Measurements from ENCODE around the gene PELI2.
"Not testable (repeated sequence)": the region's sequence is repeated elsewhere in the genome, so short reads cannot be mapped to it uniquely, and the experiment has no call there.

The PELI2 gene

GRCh38 chr14:56145965-56146364 is 27.8 kb downstream of the PELI2 start:
- peak; percentile 63 for DNase-seq

- DNase-seq = no peak
These were observed 29.2 kb downstream of the PELI2 start for GRCh38 chr14:56147449-56147848.

GRCh38 chr14:56147986-56148901 is 30.0 kb downstream of the PELI2 start:
- DNase-seq = no peak

- DNase-seq = no peak
These were observed 30.9 kb downstream of the PELI2 start for GRCh38 chr14:56149151-56149550.

- no peak for DNase-seq
These were observed 31.8 kb downstream of the PELI2 start for GRCh38 chr14:56149995-56150394.

- DNase-seq = no peak
These were observed 32.6 kb downstream of the PELI2 start for GRCh38 chr14:56150645-56151345.

GRCh38 chr14:56152221-56152620 is 34.0 kb downstream of the PELI2 start:
- DNase-seq = no peak

GRCh38 chr14:56153267-56153666 is 35.1 kb downstream of the PELI2 start:
- DNase-seq = no peak

- no peak for DNase-seq
These were observed 36.1 kb downstream of the PELI2 start for GRCh38 chr14:56154321-56154720.

GRCh38 chr14:56156096-56156495 is 37.9 kb downstream of the PELI2 start:
- DNase-seq = no peak

- DNase-seq = no peak
These were observed 40.9 kb downstream of the PELI2 start for GRCh38 chr14:56159066-56159465.

- DNase-seq = no peak
These were observed 41.9 kb downstream of the PELI2 start for GRCh38 chr14:56160088-56160487.

- no peak for DNase-seq
These were observed 43.4 kb downstream of the PELI2 start for GRCh38 chr14:56161658-56162057.

GRCh38 chr14:56162476-56162875 is 44.3 kb downstream of the PELI2 start:
- no peak for DNase-seq

GRCh38 chr14:56166579-56166978 is 48.4 kb downstream of the PELI2 start:
- DNase-seq = not testable (repeated sequence)

GRCh38 chr14:56168007-56168616 is 49.9 kb downstream of the PELI2 start:
- DNase-seq = no peak

GRCh38 chr14:56170028-56170427 is 51.8 kb downstream of the PELI2 start:
- peak; percentile 58 for DNase-seq

GRCh38 chr14:56170877-56171422 is 52.7 kb downstream of the PELI2 start:
- no peak for DNase-seq

- no peak for DNase-seq
These were observed 53.9 kb downstream of the PELI2 start for GRCh38 chr14:56172074-56172473.

- peak; percentile 63 for DNase-seq
These were observed 54.4 kb downstream of the PELI2 start for GRCh38 chr14:56172571-56172971.

GRCh38 chr14:56173365-56173922 is 55.2 kb downstream of the PELI2 start:
- no peak for DNase-seq

GRCh38 chr14:56175773-56176172 is 57.6 kb downstream of the PELI2 start:
- no peak for DNase-seq

- DNase-seq = no peak
These were observed 58.3 kb downstream of the PELI2 start for GRCh38 chr14:56176530-56176929.

Data from fibroblast of upper back skin (primary cell).